Loucy (cell line): ENCODE data around the gene PLEKHB1.

Source experiments
- CTCF ChIP-seq: fragments of 200-600 bp; sonication (generic); conservative IDR thresholded peaks from 2 replicates; pipeline ENCODE4 v1.5.1; 2014; ENCODE audit warnings: mild to moderate bottlenecking, antibody characterized with exemption, low read length
- EZH2phosphoT487 ChIP-seq: fragments of 200-600 bp; IDR thresholded peaks from 2 replicates; pipeline ENCODE4 v1.6.1; 2018; ENCODE audit warnings: antibody characterized with exemption, mild to moderate bottlenecking, moderate library complexity, borderline replicate concordance

DNA sequence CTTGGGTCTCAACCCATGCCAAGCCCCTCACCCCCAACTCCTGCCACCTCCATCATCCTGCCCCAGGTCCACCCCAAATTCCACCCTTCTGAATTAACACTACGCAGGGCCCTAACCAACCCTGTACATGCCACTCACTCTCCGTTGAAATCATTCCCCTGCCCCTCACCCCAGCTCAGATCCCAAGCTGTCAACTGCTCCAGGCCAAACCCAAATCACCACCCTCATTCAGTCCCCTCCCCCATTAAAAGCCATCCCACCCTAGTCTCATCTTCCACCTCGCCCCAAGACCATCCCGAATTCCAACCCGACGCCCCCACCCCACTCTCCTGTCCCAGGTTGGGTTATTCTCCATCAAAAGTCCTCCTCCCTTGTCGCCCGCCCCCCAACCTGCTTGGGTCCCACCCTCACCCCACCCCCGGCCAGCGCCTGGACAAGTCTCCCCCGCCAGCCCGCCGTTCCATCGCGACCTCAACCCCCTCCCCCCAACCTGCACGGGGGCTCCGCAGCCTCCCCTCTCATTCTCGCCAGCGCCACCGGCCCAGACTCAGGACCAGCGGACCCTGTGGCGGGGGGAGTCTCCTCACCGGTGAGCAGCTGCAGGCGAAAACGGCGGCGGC lies 48.9 kb upstream of the PLEKHB1 start:
- TF ChIP-seq CTCF, result no peak
- TF ChIP-seq EZH2phosphoT487, result no peak
